ENCODE data around the gene ARMH1.

ARMH1 gene

GRCh38 chr1:44678120-44678519 is 3.6 kb downstream of the ARMH1 start:
- no peak for DNase-seq (ENCODE audit: insufficient read length, low spot score)
- FAIRE-seq, result no peak
- no peak for TF ChIP-seq CTCF (IDR thresholded peaks at IDR 0.05; ENCODE audit: insufficient read depth, missing control alignments)

- FAIRE-seq (no peak), DNase-seq (ENCODE audit: insufficient read length, low spot score) (no peak)
- no peak for TF ChIP-seq CTCF (IDR thresholded peaks at IDR 0.05; ENCODE audit: insufficient read depth, missing control alignments)
These were observed 4.1 kb downstream of the ARMH1 start for GRCh38 chr1:44678626-44679025.

- TF ChIP-seq CTCF (IDR thresholded peaks at IDR 0.05; ENCODE audit: insufficient read depth, missing control alignments), result no peak
- DNase-seq (ENCODE audit: insufficient read length, low spot score) (no peak), FAIRE-seq (no peak)
These were observed 5.0 kb downstream of the ARMH1 start for GRCh38 chr1:44679468-44679867.

- FAIRE-seq, result no peak
- TF ChIP-seq CTCF (IDR thresholded peaks at IDR 0.05; ENCODE audit: insufficient read depth, missing control alignments), result no peak
- no peak for DNase-seq (ENCODE audit: insufficient read length, low spot score)
These were observed 7.7 kb downstream of the ARMH1 start for GRCh38 chr1:44681905-44682882.

- FAIRE-seq, result no peak
- DNase-seq (ENCODE audit: insufficient read length, low spot score), result no peak
- TF ChIP-seq CTCF (IDR thresholded peaks at IDR 0.05; ENCODE audit: insufficient read depth, missing control alignments), result no peak
These were observed 8.4 kb downstream of the ARMH1 start for GRCh38 chr1:44682883-44683265.

- FAIRE-seq (no peak), DNase-seq (ENCODE audit: insufficient read length, low spot score) (no peak)
- TF ChIP-seq CTCF (IDR thresholded peaks at IDR 0.05; ENCODE audit: insufficient read depth, missing control alignments), result no peak
These were observed 10.0 kb downstream of the ARMH1 start for GRCh38 chr1:44684525-44684924.

GRCh38 chr1:44685218-44685617 is 10.7 kb downstream of the ARMH1 start:
- DNase-seq (ENCODE audit: insufficient read length, low spot score), result no peak
- FAIRE-seq, result no peak
- no peak for TF ChIP-seq CTCF (IDR thresholded peaks at IDR 0.05; ENCODE audit: insufficient read depth, missing control alignments)
